Epithelial cell of proximal tubule (primary cell): Measurements from ENCODE around the gene ADARB2. TPM values are rescaled to one million over a fixed set of nuclear protein-coding genes. Genes with fewer than 3 reads are reported as not detected.
"Not testable (repeated sequence)": the region's sequence is repeated elsewhere in the genome, so short reads cannot be mapped to it uniquely, and the experiment has no call there.

Experiments
- DNase-seq: peaks from one replicate; pipeline ENCODE4 v3.0.0-alpha.2; 2011; ENCODE audit warnings: low read depth
- H3K4me3 ChIP-seq: 2 replicates; pipeline ENCODE4 v1.5.1; 2011; ENCODE audit warnings: low read depth, mild to moderate bottlenecking, low read length
- total RNA-seq: library from RNA; depleted of rRNA; stranded (reverse); fragments of >200 nt; gene quantifications from 2 replicates; pipeline ENCODE4 v1.2.3, GENCODE V29; 2015
- TF ChIP-seq, protein P1 (sequence below): conservative IDR thresholded peaks from 2 replicates; pipeline ENCODE4 v1.5.1; 2012; ENCODE audit warnings: low read depth, mild to moderate bottlenecking, low read length

ADARB2 gene
- under 0.01 and 0.63 TPM in 2 replicates for total RNA-seq

DNA sequence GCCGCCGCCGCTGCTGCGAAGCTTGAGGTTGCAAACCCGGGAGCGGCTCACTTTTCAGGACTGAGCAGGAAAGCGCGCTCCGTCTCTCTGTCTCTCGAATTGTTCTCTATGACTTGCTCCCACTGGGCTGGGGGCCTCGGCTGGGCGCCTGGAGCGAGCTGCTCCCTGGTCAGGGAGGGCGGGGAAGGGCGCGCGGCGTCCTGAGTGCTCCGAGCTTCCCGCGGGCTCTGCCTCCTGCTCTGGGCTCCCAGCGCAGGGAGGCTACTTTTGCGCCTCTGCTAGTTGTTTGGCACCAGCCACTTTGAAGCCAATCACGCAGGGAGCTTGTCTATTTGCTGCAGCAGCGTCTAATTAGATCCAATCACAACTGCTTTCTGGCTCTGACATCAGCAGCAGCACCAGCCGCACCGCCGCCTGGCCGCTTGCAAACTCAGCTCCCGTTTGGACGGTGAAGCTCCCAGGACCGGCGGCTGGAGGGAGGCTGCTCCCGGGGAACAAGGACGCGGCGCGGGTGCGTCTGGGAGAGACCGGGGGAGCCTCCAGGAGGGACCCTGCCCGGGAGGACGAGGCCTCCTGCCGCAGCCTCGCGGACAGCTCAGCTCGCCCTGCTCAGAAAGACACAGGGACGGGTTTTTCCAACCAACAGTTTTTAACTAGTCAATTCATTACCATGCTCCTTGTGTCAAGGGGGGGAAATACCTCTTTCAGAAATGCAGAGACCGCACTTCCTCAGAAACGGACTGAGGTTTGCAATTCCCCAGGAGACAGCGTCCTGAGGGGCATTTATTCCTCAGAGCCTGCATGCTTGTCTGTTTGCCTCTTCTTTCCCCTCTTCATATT, at the start of gene ADARB2:
Gene ADARB2, minus strand, starts transcription at position 304 of the 840 bp plus-strand sequence.
- peak; percentile 6 for DNase-seq
- TF ChIP-seq, protein P1, sequence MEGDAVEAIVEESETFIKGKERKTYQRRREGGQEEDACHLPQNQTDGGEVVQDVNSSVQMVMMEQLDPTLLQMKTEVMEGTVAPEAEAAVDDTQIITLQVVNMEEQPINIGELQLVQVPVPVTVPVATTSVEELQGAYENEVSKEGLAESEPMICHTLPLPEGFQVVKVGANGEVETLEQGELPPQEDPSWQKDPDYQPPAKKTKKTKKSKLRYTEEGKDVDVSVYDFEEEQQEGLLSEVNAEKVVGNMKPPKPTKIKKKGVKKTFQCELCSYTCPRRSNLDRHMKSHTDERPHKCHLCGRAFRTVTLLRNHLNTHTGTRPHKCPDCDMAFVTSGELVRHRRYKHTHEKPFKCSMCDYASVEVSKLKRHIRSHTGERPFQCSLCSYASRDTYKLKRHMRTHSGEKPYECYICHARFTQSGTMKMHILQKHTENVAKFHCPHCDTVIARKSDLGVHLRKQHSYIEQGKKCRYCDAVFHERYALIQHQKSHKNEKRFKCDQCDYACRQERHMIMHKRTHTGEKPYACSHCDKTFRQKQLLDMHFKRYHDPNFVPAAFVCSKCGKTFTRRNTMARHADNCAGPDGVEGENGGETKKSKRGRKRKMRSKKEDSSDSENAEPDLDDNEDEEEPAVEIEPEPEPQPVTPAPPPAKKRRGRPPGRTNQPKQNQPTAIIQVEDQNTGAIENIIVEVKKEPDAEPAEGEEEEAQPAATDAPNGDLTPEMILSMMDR = no peak
- peak within 1 kb of the TSS; percentile 37 for H3K4me3 ChIP-seq

DNA sequence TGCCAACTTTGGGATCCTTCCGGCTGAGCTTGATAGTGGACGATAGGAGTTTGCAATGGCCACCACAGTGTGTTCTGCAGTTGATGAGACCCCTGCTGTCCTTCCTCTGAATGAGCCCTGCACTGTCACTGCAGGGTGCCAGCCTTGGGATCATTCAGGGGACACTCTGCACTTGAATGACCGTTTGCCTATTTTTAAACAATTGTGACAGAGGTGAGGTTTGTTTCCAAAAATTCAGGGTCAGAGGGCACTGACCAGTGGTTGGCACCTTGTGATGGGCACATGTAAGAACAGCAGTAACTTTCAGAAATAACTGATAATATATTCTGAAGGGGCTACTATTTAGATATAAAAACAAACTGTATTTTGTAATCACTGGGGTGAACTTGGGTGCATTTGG, 48.5 kb upstream of the ADARB2 start:
- no peak overlapping the region for H3K4me3 ChIP-seq
- DNase-seq = no peak
- TF ChIP-seq, protein P1 = no peak

GRCh38 chr10:1782841-1783240, 45.5 kb upstream of the ADARB2 start:
- TF ChIP-seq, protein P1 = no peak
- no peak overlapping the region for H3K4me3 ChIP-seq

DNA sequence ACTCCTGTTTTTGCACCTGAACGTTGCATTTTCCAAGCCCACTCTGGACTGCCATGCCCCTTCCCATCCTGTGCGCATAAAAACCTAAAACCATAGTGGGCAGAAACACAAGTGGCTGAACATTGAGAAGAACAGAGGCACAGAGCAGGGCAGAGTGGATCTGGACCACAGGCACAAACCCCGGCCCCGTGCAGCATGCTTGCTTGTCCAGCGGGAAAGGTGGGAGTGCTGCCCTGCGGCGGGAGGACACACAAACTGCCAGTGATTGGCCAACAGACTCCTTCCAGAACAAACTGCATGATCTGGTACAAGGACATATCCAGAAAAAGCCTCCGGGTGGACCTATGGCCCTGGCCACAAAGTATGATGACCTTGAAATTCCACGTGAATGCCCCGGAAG, 42.5 kb upstream of the ADARB2 start:
- DNase-seq = no peak
- H3K4me3 ChIP-seq = no peak overlapping the region
- TF ChIP-seq, protein P1 = no peak

More at GRCh38 chr10:1782841-1783240, 45.5 kb upstream of the ADARB2 start:
- no peak for DNase-seq

GRCh38 chr10:1778375-1778969, 41.1 kb upstream of the ADARB2 start:
- DNase-seq = no peak
- TF ChIP-seq, protein P1 = no peak
- H3K4me3 ChIP-seq = no peak overlapping the region

DNA sequence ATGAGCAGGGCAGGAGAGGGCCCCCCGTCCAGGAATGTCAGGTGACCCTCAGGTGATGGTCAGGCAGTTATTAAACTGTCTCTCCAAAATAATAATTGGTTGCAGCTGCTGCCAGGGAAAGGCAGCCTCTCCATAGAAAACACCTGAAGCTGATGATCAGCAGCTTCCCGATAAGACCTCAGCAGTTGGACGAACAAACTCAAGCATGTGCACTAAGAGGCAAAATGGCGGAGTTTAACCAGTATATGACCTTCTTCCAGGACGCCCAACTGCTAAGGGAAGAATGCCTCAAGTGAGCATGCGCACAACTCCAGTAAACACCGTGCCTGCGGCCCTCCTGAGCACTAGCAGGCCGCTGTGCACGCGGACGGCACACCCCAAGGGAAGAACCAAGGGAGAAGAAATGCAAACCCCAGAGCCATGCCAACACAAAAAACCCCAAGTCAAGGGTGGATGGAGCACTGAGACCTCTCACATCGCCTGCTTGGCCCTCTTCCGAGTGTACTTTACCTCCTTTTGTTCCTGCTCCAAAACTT, 38.9 kb upstream of the ADARB2 start:
- no peak overlapping the region for H3K4me3 ChIP-seq
- DNase-seq = no peak
- TF ChIP-seq, protein P1 = no peak

GRCh38 chr10:1774796-1775195, 37.5 kb upstream of the ADARB2 start:
- DNase-seq = no peak
- H3K4me3 ChIP-seq = no peak overlapping the region
- TF ChIP-seq, protein P1 = no peak

GRCh38 chr10:1773204-1773603, 35.9 kb upstream of the ADARB2 start:
- H3K4me3 ChIP-seq, DNase-seq: not testable (repeated sequence)
